H1 (cell line): ENCODE data around the gene TEKTIP1. TPM values are rescaled to one million over a fixed set of nuclear protein-coding genes. Genes with fewer than 3 reads are reported as not detected.

Experiments
- CTCF ChIA-PET: fragments of 300-600 bp; sonication (Branson Sonifier 250); formaldehyde crosslinking; loops from one replicate; lab custom pipeline; 2021; ENCODE audit not compliant: partially characterized antibody; lab: Charles Lee
- POLR2A ChIA-PET: fragments of 300-600 bp; sonication (Branson Sonifier 250); formaldehyde crosslinking; loops from one replicate; lab custom pipeline; 2021; ENCODE audit warnings: inconsistent platforms; ENCODE audit not compliant: partially characterized antibody; lab: Charles Lee
- DNase-seq, 2 experiments: peaks; one replicate each; pipeline versions ENCODE4 v3.0.0 to v3.0.0-alpha.2; 2010 to 2022; ENCODE audit warnings: low spot score in 2 of 2, low read depth in 1 of 2, mixed read lengths in 1 of 2
- FAIRE-seq: peaks from 2 replicates; lab custom pipeline; 2011; peaks lifted over from hg19 to GRCh38; lab: Jason Lieb, UNC
- H2AFZ ChIP-seq: 2 replicates; pipeline ENCODE4 v1.8.1; 2012; ENCODE audit warnings: low read length, inconsistent platforms
- H2AK5ac ChIP-seq: 2 replicates; pipeline ENCODE4 v1.6.1; 2013; ENCODE audit warnings: low read depth, low read length
- H2BK120ac ChIP-seq: replicated peaks from 2 replicates; pipeline ENCODE3; 2013; ENCODE audit warnings: low read depth, low read length, inconsistent platforms
- H2BK12ac ChIP-seq: 2 replicates; pipeline ENCODE4 v1.6.1; 2013; ENCODE audit warnings: low read depth, low read length
- H2BK15ac ChIP-seq: 2 replicates; pipeline ENCODE4 v1.6.1; 2013; ENCODE audit warnings: low read length
- H2BK20ac ChIP-seq: 2 replicates; pipeline ENCODE4 v1.6.1; 2013; ENCODE audit warnings: low read length
- H2BK5ac ChIP-seq: 2 replicates; pipeline ENCODE4 v1.6.1; 2013; ENCODE audit warnings: low read depth, low read length
- H3K14ac ChIP-seq: 2 replicates; pipeline ENCODE4 v1.6.1; 2013; ENCODE audit warnings: inconsistent platforms; ENCODE audit not compliant: insufficient read length
- H3K18ac ChIP-seq: 2 replicates; pipeline ENCODE4 v1.6.1; 2013; ENCODE audit warnings: low read length; ENCODE audit errors: extremely low read depth
- H3K23ac ChIP-seq: 2 replicates; pipeline ENCODE4 v1.6.1; 2013; ENCODE audit warnings: inconsistent platforms; ENCODE audit not compliant: insufficient read length
- H3K23me2 ChIP-seq: 2 replicates; pipeline ENCODE4 v1.6.1; 2013; ENCODE audit warnings: low read depth, low read length
- H3K27ac ChIP-seq: 2 replicates; pipeline ENCODE4 v1.6.1; 2011; ENCODE audit warnings: low read depth, low read length, inconsistent platforms
- H3K27me3 ChIP-seq, 4 experiments: replicated peaks in 1 of 4; 1 replicate in 1 of 4; 2 replicates in 3 of 4; pipeline versions ENCODE4 v1.6.1 to v1.8.1; 2011 to 2013; ENCODE audit warnings: low read length in 3 of 4, mild to moderate bottlenecking in 3 of 4, inconsistent platforms in 2 of 4, mixed read lengths in 2 of 4, moderate library complexity in 1 of 4; ENCODE audit not compliant: control insufficient read depth in 3 of 4, insufficient read depth in 3 of 4; ENCODE audit errors: extremely low read depth in 1 of 4
- H3K36me3 ChIP-seq, 4 experiments: 2 replicates each; pipeline versions ENCODE4 v1.6.1 to v1.8.1; 2011 to 2013; ENCODE audit warnings: mild to moderate bottlenecking in 4 of 4, low read length in 3 of 4, moderate library complexity in 2 of 4, control low read depth in 1 of 4, inconsistent platforms in 1 of 4; ENCODE audit not compliant: insufficient read depth in 4 of 4, control insufficient read depth in 2 of 4
- H3K4ac ChIP-seq: replicated peaks from 2 replicates; pipeline ENCODE3; 2013; ENCODE audit warnings: low read length, low read depth, mixed read lengths, inconsistent platforms; ENCODE audit not compliant: insufficient read length
- H3K4me1 ChIP-seq, 4 experiments: replicated peaks in 1 of 4; 1 replicate in 1 of 4; 2 replicates in 3 of 4; pipeline versions ENCODE4 v1.6.1 to v1.8.1; 2011 to 2013; ENCODE audit warnings: low read length in 3 of 4, inconsistent platforms in 2 of 4, mixed read lengths in 1 of 4; ENCODE audit not compliant: insufficient read depth in 4 of 4, control insufficient read depth in 3 of 4
- H3K4me2 ChIP-seq, 2 experiments: 2 replicates each; pipeline versions ENCODE4 v1.6.1 to v1.8.1; 2011 to 2013; ENCODE audit warnings: low read depth in 2 of 2, low read length in 2 of 2, control low read depth in 1 of 2, inconsistent platforms in 1 of 2, mild to moderate bottlenecking in 1 of 2; ENCODE audit not compliant: insufficient read depth in 1 of 2
- H3K4me3 ChIP-seq, 4 experiments: fragments of 200-600, 300-600 bp in 1 of 4; sonication (generic), shearing (Covaris generic), sonication (Bioruptor Twin) in 1 of 4; 2 replicates each; pipeline versions ENCODE4 v1.5.1 to v1.8.1; 2011 to 2016; ENCODE audit warnings: low read length in 4 of 4, low read depth in 3 of 4, control low read depth in 2 of 4, inconsistent platforms in 2 of 4, mild to moderate bottlenecking in 2 of 4, mixed read lengths in 1 of 4, moderate library complexity in 1 of 4; ENCODE audit not compliant: insufficient read depth in 2 of 4; ENCODE audit errors: extremely low read depth in 1 of 4
- H3K56ac ChIP-seq: replicated peaks from 2 replicates; pipeline ENCODE3; 2013; ENCODE audit warnings: low read depth, mild to moderate bottlenecking, mixed read lengths, low read length, inconsistent platforms; ENCODE audit not compliant: insufficient read length
- H3K79me1 ChIP-seq: 2 replicates; pipeline ENCODE4 v1.6.1; 2013; ENCODE audit warnings: low read depth, low read length, control low read depth
- H3K79me2 ChIP-seq, 2 experiments: 2 replicates each; pipeline versions ENCODE4 v1.6.1 to v1.8.1; 2012 to 2013; ENCODE audit warnings: low read length in 2 of 2, mild to moderate bottlenecking in 2 of 2, inconsistent platforms in 1 of 2; ENCODE audit not compliant: insufficient read depth in 2 of 2, control insufficient read depth in 1 of 2
- H3K9ac ChIP-seq, 4 experiments: replicated peaks in 1 of 4; 1 replicate in 1 of 4; 2 replicates in 3 of 4; pipeline versions ENCODE4 v1.6.1 to v1.8.1; 2011 to 2013; ENCODE audit warnings: low read depth in 3 of 4, low read length in 3 of 4, control low read depth in 2 of 4, mild to moderate bottlenecking in 2 of 4, moderate library complexity in 2 of 4, inconsistent platforms in 1 of 4; ENCODE audit errors: extremely low read depth in 1 of 4
- H3K9me3 ChIP-seq, 2 experiments: 2 replicates each; pipeline versions ENCODE4 v1.6.1 to v1.8.1; 2012 to 2013; ENCODE audit warnings: mild to moderate bottlenecking in 2 of 2, moderate library complexity in 2 of 2, control low read depth in 1 of 2, inconsistent platforms in 1 of 2, low read depth in 1 of 2, low read length in 1 of 2, mixed read lengths in 1 of 2; ENCODE audit not compliant: insufficient read depth in 2 of 2
- H4K20me1 ChIP-seq, 2 experiments: replicated peaks in 1 of 2; 2 replicates each; pipeline versions ENCODE3 to v1.8.1; 2011 to 2013; ENCODE audit warnings: inconsistent platforms in 2 of 2, low read length in 2 of 2, mild to moderate bottlenecking in 1 of 2; ENCODE audit not compliant: insufficient read depth in 2 of 2, control insufficient read depth in 1 of 2
- H4K5ac ChIP-seq: 2 replicates; pipeline ENCODE4 v1.6.1; 2013; ENCODE audit warnings: low read length, low read depth, mixed read lengths, inconsistent platforms; ENCODE audit not compliant: insufficient read length
- H4K8ac ChIP-seq: 2 replicates; pipeline ENCODE4 v1.8.0; 2013; ENCODE audit warnings: mild to moderate bottlenecking, moderate library complexity, low read length, inconsistent platforms; ENCODE audit not compliant: insufficient read depth; ENCODE audit errors: extremely low read depth
- H4K91ac ChIP-seq: replicated peaks from 2 replicates; pipeline ENCODE3; 2013; ENCODE audit warnings: low read length, mixed read lengths, inconsistent platforms; ENCODE audit not compliant: insufficient read length
- CBX5 ChIP-seq: fragments of 300-800, 300-1000 bp; sonication (generic); IDR thresholded peaks from 2 replicates; pipeline ENCODE4 v1.7.1; 2016; ENCODE audit warnings: antibody characterized with exemption, low read length, low read depth
- CTCF ChIP-seq, 3 experiments: IDR thresholded peaks; 1 replicate in 2 of 3; 2 replicates in 1 of 3; pipeline versions ENCODE4 v1.5.1 to v1.6.1; 2011; ENCODE audit warnings: low read length in 3 of 3, mild to moderate bottlenecking in 3 of 3, inconsistent platforms in 2 of 3, low read depth in 1 of 3, moderate library complexity in 1 of 3; ENCODE audit not compliant: insufficient read depth in 1 of 3; ENCODE audit errors: control extremely low read depth in 1 of 3
- FOSL1 ChIP-seq: IDR thresholded peaks from 2 replicates; pipeline ENCODE4 v1.6.1; 2011; ENCODE audit warnings: mild to moderate bottlenecking, low read depth, low read length, moderate library complexity; ENCODE audit not compliant: insufficient read depth
- HDAC6 ChIP-seq: IDR thresholded peaks from one replicate; pipeline ENCODE4 v1.7.1; 2012; ENCODE audit warnings: low read depth, mild to moderate bottlenecking, inconsistent platforms, low read length, moderate library complexity
- KDM1A ChIP-seq: fragments of 200-600, 300-600 bp; sonication (generic); IDR thresholded peaks from 2 replicates; pipeline ENCODE4 v1.7.1; 2016; ENCODE audit warnings: mild to moderate bottlenecking, low read length, borderline replicate concordance
- NANOG ChIP-seq: IDR thresholded peaks from 2 replicates; pipeline ENCODE4 v1.6.1; 2011; ENCODE audit warnings: low read length, low read depth, mild to moderate bottlenecking, inconsistent platforms; ENCODE audit not compliant: insufficient read depth, poor library complexity, severe bottlenecking
- SIN3A ChIP-seq, 2 experiments: IDR thresholded peaks in 1 of 2; conservative IDR thresholded peaks in 1 of 2; 2 replicates each; pipeline ENCODE4 v1.6.1; 2011 to 2012; ENCODE audit warnings: low read length in 2 of 2, improper control_type of control experiment in 1 of 2, low read depth in 1 of 2, mild to moderate bottlenecking in 1 of 2
- TCF12 ChIP-seq: IDR thresholded peaks from 2 replicates; pipeline ENCODE4 v1.6.1; 2011; ENCODE audit warnings: low read depth, mild to moderate bottlenecking, low read length
- whole genome bisulfite sequencing, 2 experiments: shearing (Covaris generic) in 1 of 2; methylation state at CpG; one replicate each; pipeline versions ENCODE4 v1.1.6 to v1.1.7; 2013 to 2015; ENCODE audit warnings: low lambda C conversion rate in 2 of 2, mixed read lengths in 2 of 2, inconsistent platforms in 1 of 2, low coverage in 1 of 2, missing lambda C conversion rate in 1 of 2; ENCODE audit not compliant: insufficient replicate concordance in 2 of 2, insufficient coverage in 1 of 2, insufficient read length in 1 of 2; ENCODE audit errors: extremely low coverage in 1 of 2, missing lambda C conversion rate in 1 of 2; 5-methylcytosine and 5-hydroxymethylcytosine counted together
- polyA plus RNA-seq, 7 experiments: library from polyadenylated mRNA; depleted of rRNA in 3 of 7; stranded (reverse) in 5 of 7; unstranded in 2 of 7; fragments of >200 nt in 5 of 7; fragments of 200-250 nt in 2 of 7; gene quantifications; 1 replicate in 5 of 7; 2 replicates in 1 of 7; 4 replicates in 1 of 7; pipeline versions ENCODE4 v1.2.1 to v1.2.3, GENCODE V29; 2011 to 2013; ENCODE audit warnings: missing spikeins in 2 of 7, mixed read lengths in 2 of 7
- total RNA-seq: library from RNA; stranded (reverse); fragmentation: NEBNext Ultra II Directional; extraction: Animal tissue kit (Norgen Biotek cat#: 25700); gene quantifications from 2 replicates; pipeline ENCODE4 v1.2.1, GENCODE V29; 2021

The TEKTIP1 gene
- total and polyA plus RNA-seq, 2 of the 8 experiments (the other 6 are each of a cell fraction or from before 2014, with no cell fraction given), result 1.1 TPM; not detected in 1

GRCh38 chr19:3550947-3551791 lies 12.2 kb downstream of the TEKTIP1 start:
- Histone ChIP-seq H4K5ac (no peak overlapping the region), H4K91ac (no peak overlapping the region), H2BK12ac (no peak overlapping the region), H3K36me3 (peaks cover 0 to 5% (median 1%) of the 10 kb centered on the region in 4 experiments; a peak in 1 of 8 replicates), H4K20me1 (peaks cover 8 to 25% of the 10 kb centered on the region in 2 experiments), H2BK5ac (no peak overlapping the region), H3K27me3 (peaks cover 0 to 2% (median under 1%) of the 10 kb centered on the region in 4 experiments; a peak in 3 of 7 replicates), H3K23ac (no peak overlapping the region), H3K9me3 (no peaks in the 10 kb centered on the region), H2BK20ac (no peak overlapping the region), H3K4me1 (peaks cover 0 to 2% (median under 1%) of the 10 kb centered on the region in 4 experiments; a peak in 4 of 7 replicates), H3K23me2 (no peaks in the 10 kb centered on the region), H3K4ac (no peak overlapping the region), H2AFZ (no peak overlapping the region), H3K79me2 (peaks cover 0 to 2% of the 10 kb centered on the region in 2 experiments; a peak in 1 of 4 replicates), H4K8ac (no peak overlapping the region; the same call in 1 of the 2 replicates), H2BK15ac (no peak overlapping the region), H2AK5ac (no peak overlapping the region), H3K56ac (no peak overlapping the region), H3K79me1 (peaks cover 4% of the 10 kb centered on the region), H3K4me2 (no peak overlapping the region), H3K27ac (no peak overlapping the region), H3K9ac (no peak overlapping the region), H3K18ac (no peak overlapping the region), H3K14ac (no peak overlapping the region), H2BK120ac (no peak overlapping the region), H3K4me3 (no peak overlapping the region)
- 88% methylated on average over 24 of the region's 34 CpGs; no CpG with 5 or more reads in 1 of the 2 experiments for WGBS, 2 experiments
- CTCF ChIA-PET, result interaction anchor here (0.8 to 7.5 kb wide), 8 partner anchors 14 to 191 kb away, joined by 3 to 54 read pairs (median 4); no protein-coding TSS in a partner anchor
- FAIRE-seq (no peak), DNase-seq (no peak)
- POLR2A ChIA-PET, result interaction anchor here (1.0 kb wide), 1 partner anchor 19 kb away, joined by 3 read pairs; no protein-coding TSS in a partner anchor
- TF ChIP-seq FOSL1 (no peak), TCF12 (no peak), CTCF (IDR thresholded peaks at IDR 0.05; ENCODE audit: control extremely low read depth in 1 of 3, insufficient read depth in 1 of 3, low read depth in 1 of 3, low read length in 3 of 3) (no peak), HDAC6 (no peak), CBX5 (no peak), SIN3A (conservative IDR thresholded peaks at IDR 0.05 in 1 of 2, IDR thresholded peaks at IDR 0.05 in 1 of 2; ENCODE audit: low read depth in 1 of 2, low read length in 2 of 2) (no peak), KDM1A (no peak), NANOG (no peak)
